H9 (cell line): ENCODE results near the gene NT5DC2. TPM values are rescaled to one million over a fixed set of nuclear protein-coding genes. Genes with fewer than 3 reads are reported as not detected.

ENCODE experiments used
- DNase-seq: peaks from one replicate; pipeline ENCODE4 v3.0.0-alpha.2; 2017
- H2AFZ ChIP-seq: one replicate; pipeline ENCODE4 v1.6.1; 2013; ENCODE audit warnings: mild to moderate bottlenecking, low read length, control low read depth, moderate library complexity
- H2AK5ac ChIP-seq: 2 replicates; pipeline ENCODE4 v1.6.1; 2013; ENCODE audit warnings: low read length, control low read depth, mixed read lengths; ENCODE audit not compliant: insufficient read length
- H2BK120ac ChIP-seq: one replicate; pipeline ENCODE4 v1.6.1; 2013; ENCODE audit warnings: low read depth, mild to moderate bottlenecking, low read length, control low read depth, inconsistent platforms; ENCODE audit not compliant: poor library complexity, severe bottlenecking
- H2BK12ac ChIP-seq: 2 replicates; pipeline ENCODE4 v1.6.1; 2013; ENCODE audit warnings: low read length, control low read depth, mixed read lengths, low read depth; ENCODE audit not compliant: insufficient read length
- H2BK15ac ChIP-seq: 2 replicates; pipeline ENCODE4 v1.6.1; 2013; ENCODE audit warnings: low read depth, low read length, control low read depth
- H2BK20ac ChIP-seq: one replicate; pipeline ENCODE4 v1.6.1; 2013; ENCODE audit warnings: low read depth, mild to moderate bottlenecking, low read length, control low read depth, inconsistent platforms; ENCODE audit not compliant: poor library complexity, severe bottlenecking
- H2BK5ac ChIP-seq: 2 replicates; pipeline ENCODE4 v1.6.1; 2013; ENCODE audit warnings: low read length, control low read depth, mixed read lengths; ENCODE audit not compliant: insufficient read length
- H3K14ac ChIP-seq: 2 replicates; pipeline ENCODE4 v1.6.1; 2013; ENCODE audit warnings: low read length, control low read depth; ENCODE audit not compliant: insufficient read depth
- H3K18ac ChIP-seq: 2 replicates; pipeline ENCODE4 v1.6.1; 2013; ENCODE audit warnings: low read depth, mild to moderate bottlenecking, mixed read lengths, low read length, control low read depth; ENCODE audit not compliant: insufficient read length
- H3K23ac ChIP-seq: 2 replicates; pipeline ENCODE4 v1.6.1; 2013; ENCODE audit warnings: low read length, control low read depth, mixed read lengths, low read depth; ENCODE audit not compliant: insufficient read length
- H3K23me2 ChIP-seq: 2 replicates; pipeline ENCODE4 v1.6.1; 2013; ENCODE audit warnings: low read depth, mild to moderate bottlenecking, mixed read lengths, low read length, control low read depth; ENCODE audit not compliant: insufficient read length, poor library complexity, severe bottlenecking
- H3K27ac ChIP-seq: 2 replicates; pipeline ENCODE4 v1.5.1; 2013; ENCODE audit warnings: low read length, control low read depth, mixed read lengths, low read depth; ENCODE audit not compliant: insufficient read length
- H3K27me3 ChIP-seq: 2 replicates; pipeline ENCODE4 v1.6.1; 2013; ENCODE audit warnings: low read length, control low read depth, inconsistent platforms; ENCODE audit not compliant: insufficient read depth
- H3K4ac ChIP-seq: 2 replicates; pipeline ENCODE4 v1.6.1; 2013; ENCODE audit warnings: low read depth, mild to moderate bottlenecking, control low read depth, inconsistent platforms, low read length, moderate library complexity
- H3K4me1 ChIP-seq: 2 replicates; pipeline ENCODE4 v1.6.1; 2013; ENCODE audit warnings: low read length, control low read depth, inconsistent platforms; ENCODE audit not compliant: insufficient read depth
- H3K4me2 ChIP-seq: 2 replicates; pipeline ENCODE4 v1.6.1; 2013; ENCODE audit warnings: low read length, control low read depth, mixed read lengths; ENCODE audit not compliant: insufficient read length, insufficient read depth
- H3K56ac ChIP-seq: 2 replicates; pipeline ENCODE4 v1.6.1; 2013; ENCODE audit warnings: low read depth, mild to moderate bottlenecking, mixed read lengths, low read length, control low read depth; ENCODE audit not compliant: insufficient read length
- H3K79me1 ChIP-seq: 2 replicates; pipeline ENCODE4 v1.6.1; 2013; ENCODE audit warnings: low read depth, mild to moderate bottlenecking, moderate library complexity, low read length, control low read depth, inconsistent platforms; ENCODE audit not compliant: insufficient read depth, poor library complexity, severe bottlenecking
- H3K79me2 ChIP-seq: 2 replicates; pipeline ENCODE4 v1.6.1; 2013; ENCODE audit warnings: low read length, control low read depth, inconsistent platforms; ENCODE audit not compliant: insufficient read depth
- H3K9ac ChIP-seq: 2 replicates; pipeline ENCODE4 v1.6.1; 2013; ENCODE audit warnings: low read length, control low read depth, mixed read lengths; ENCODE audit not compliant: insufficient read length; ENCODE audit errors: extremely low read depth
- H3K9me3 ChIP-seq: one replicate; pipeline ENCODE4 v1.6.1; 2013; ENCODE audit warnings: low read depth, low read length, inconsistent platforms; ENCODE audit not compliant: control insufficient read depth
- H3T11ph ChIP-seq: one replicate; pipeline ENCODE4 v1.6.1; 2013; ENCODE audit warnings: mild to moderate bottlenecking, low read length, control low read depth, inconsistent platforms
- H4K20me1 ChIP-seq: one replicate; pipeline ENCODE4 v1.6.1; 2013; ENCODE audit not compliant: control insufficient read depth, insufficient read length, insufficient read depth
- H4K5ac ChIP-seq: 2 replicates; pipeline ENCODE4 v1.6.1; 2013; ENCODE audit warnings: low read depth, mild to moderate bottlenecking, mixed read lengths, low read length, control low read depth; ENCODE audit not compliant: insufficient read length
- H4K8ac ChIP-seq: replicated peaks from 2 replicates; pipeline ENCODE4 v1.6.1; 2013; ENCODE audit warnings: low read length, control low read depth, mixed read lengths, low read depth; ENCODE audit not compliant: insufficient read length
- H4K91ac ChIP-seq: 2 replicates; pipeline ENCODE4 v1.6.1; 2013; ENCODE audit warnings: low read depth, mild to moderate bottlenecking, moderate library complexity, mixed read lengths, low read length, control low read depth; ENCODE audit not compliant: insufficient read length
- H3K27ac Mint-ChIP-seq, 3 experiments: 2 replicates in 2 of 3; 3 replicates in 1 of 3; pipeline ENCODE4 v1.8.0; 2020 to 2021; ENCODE audit warnings: mixed read lengths in 3 of 3, mild to moderate bottlenecking in 1 of 3, moderate library complexity in 1 of 3
- H3K27me3 Mint-ChIP-seq: 2 replicates; pipeline ENCODE4 v1.8.0; 2021; ENCODE audit warnings: low read depth, mild to moderate bottlenecking, moderate library complexity, mixed read lengths
- H3K36me3 Mint-ChIP-seq, 3 experiments: 2 replicates in 2 of 3; 3 replicates in 1 of 3; pipeline ENCODE4 v1.8.0; 2020 to 2021; ENCODE audit warnings: low read depth in 3 of 3, mixed read lengths in 3 of 3; ENCODE audit not compliant: insufficient read depth in 1 of 3
- H3K4me1 Mint-ChIP-seq, 2 experiments: 2 replicates each; pipeline ENCODE4 v1.8.0; 2020; ENCODE audit warnings: mixed read lengths in 2 of 2
- H3K4me3 Mint-ChIP-seq, 2 experiments: 2 replicates in 1 of 2; 3 replicates in 1 of 2; pipeline ENCODE4 v1.8.0; 2020 to 2021; ENCODE audit warnings: mild to moderate bottlenecking in 2 of 2, mixed read lengths in 2 of 2, moderate library complexity in 1 of 2
- H3K9me3 Mint-ChIP-seq, 2 experiments: 2 replicates in 1 of 2; 3 replicates in 1 of 2; pipeline ENCODE4 v1.8.0; 2020; ENCODE audit warnings: mild to moderate bottlenecking in 2 of 2, mixed read lengths in 2 of 2, moderate library complexity in 1 of 2
- WGBS: extraction: QIAGEN DNeasy Blood & Tissue Kit; methylation state at CpG from one replicate; pipeline ENCODE4 v1.1.7; 2013; ENCODE audit warnings: missing lambda C conversion rate, low lambda C conversion rate, mixed read lengths; ENCODE audit not compliant: insufficient read length; ENCODE audit errors: extremely low coverage; 5-methylcytosine and 5-hydroxymethylcytosine counted together
- total RNA-seq: library from RNA; stranded (reverse); gene quantifications from 2 replicates; pipeline ENCODE4 v1.2.1, GENCODE V29; 2021
- TF ChIP-seq, protein P1 (sequence below): fragments of 200-600 bp; sonication (generic); conservative IDR thresholded peaks from 3 replicates; pipeline ENCODE4 v1.8.0; 2021; ENCODE audit warnings: antibody characterized with exemption, mild to moderate bottlenecking

Gene NT5DC2
- total RNA-seq, 1 experiment from 2014 or later = 444 TPM

DNA sequence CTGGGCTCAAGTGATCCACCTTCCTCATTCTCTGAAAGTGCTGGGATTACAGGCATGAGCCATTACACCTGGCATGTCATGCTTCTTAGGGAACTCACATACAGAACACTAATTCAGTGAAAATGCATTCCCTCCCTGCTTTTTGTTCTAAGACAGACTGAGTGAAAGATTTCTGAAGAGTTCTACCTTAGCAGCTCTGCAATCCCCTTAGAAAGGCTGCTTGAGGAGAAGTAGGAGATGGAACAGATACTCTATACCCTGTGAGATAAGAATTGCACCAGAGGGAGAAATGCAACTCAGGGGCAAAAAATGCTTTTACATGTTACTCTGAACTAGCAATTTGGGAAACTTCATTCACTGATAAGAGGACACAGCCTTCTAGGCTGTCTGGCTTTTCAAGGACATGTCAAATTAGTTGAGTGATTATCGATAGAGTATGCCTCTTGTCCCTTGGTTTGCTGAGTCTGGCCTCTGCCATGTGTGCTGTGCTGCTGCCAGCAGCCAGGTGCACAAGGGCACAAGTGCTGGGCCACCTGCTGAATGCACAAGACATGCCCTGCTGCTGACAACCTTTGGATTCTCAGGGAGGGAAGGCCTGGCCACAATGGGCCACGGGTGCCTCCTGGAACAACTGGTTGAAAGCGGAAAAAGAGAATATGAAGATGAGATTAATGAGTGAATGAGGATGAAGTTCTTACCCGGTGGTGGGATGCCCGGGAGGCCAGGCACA is 20.5 kb upstream of the NT5DC2 start:
- Histone ChIP-seq H3K56ac (no peak overlapping the region), H3T11ph (no peak overlapping the region), H3K79me1 (no peaks in the 10 kb centered on the region), H3K23me2 (no peaks in the 10 kb centered on the region), H4K5ac (no peak overlapping the region), H2BK15ac (no peak overlapping the region), H2AFZ (no peak overlapping the region), H4K8ac (no peak overlapping the region), H3K9me3 (no peaks in the 10 kb centered on the region), H3K14ac (no peak overlapping the region), H3K27me3 (no peaks in the 10 kb centered on the region), H2AK5ac (no peak overlapping the region), H3K4me2 (no peak overlapping the region), H2BK12ac (no peak overlapping the region), H3K23ac (no peak overlapping the region), H3K9ac (no peak overlapping the region), H3K18ac (no peak overlapping the region), H4K91ac (no peak overlapping the region), H3K4ac (no peak overlapping the region), H4K20me1 (no peaks in the 10 kb centered on the region), H2BK20ac (no peak overlapping the region), H2BK120ac (no peak overlapping the region), H2BK5ac (no peak overlapping the region), H3K79me2 (no peaks in the 10 kb centered on the region), H3K27ac (no peak overlapping the region), H3K4me1 (peaks cover 3% of the 10 kb centered on the region; the same call in 1 of the 2 replicates)
- Mint-ChIP-seq H3K27ac (peak overlapping the region in 2 of 3 experiments; percentile 90; a peak in 4 of 7 replicates), H3K9me3 (no peaks in the 10 kb centered on the region), H3K4me1 (peaks cover 7 to 12% of the 10 kb centered on the region in 2 experiments; a peak in 2 of 4 replicates), H3K27me3 (no peaks in the 10 kb centered on the region), H3K4me3 (no peak overlapping the region), H3K36me3 (peaks cover 11 to 51% (median 30%) of the 10 kb centered on the region in 3 experiments; a peak in 6 of 7 replicates)
- no CpG with 5 or more reads among the region's 5 CpGs for WGBS
- DNase-seq = no peak
- TF ChIP-seq, protein P1, sequence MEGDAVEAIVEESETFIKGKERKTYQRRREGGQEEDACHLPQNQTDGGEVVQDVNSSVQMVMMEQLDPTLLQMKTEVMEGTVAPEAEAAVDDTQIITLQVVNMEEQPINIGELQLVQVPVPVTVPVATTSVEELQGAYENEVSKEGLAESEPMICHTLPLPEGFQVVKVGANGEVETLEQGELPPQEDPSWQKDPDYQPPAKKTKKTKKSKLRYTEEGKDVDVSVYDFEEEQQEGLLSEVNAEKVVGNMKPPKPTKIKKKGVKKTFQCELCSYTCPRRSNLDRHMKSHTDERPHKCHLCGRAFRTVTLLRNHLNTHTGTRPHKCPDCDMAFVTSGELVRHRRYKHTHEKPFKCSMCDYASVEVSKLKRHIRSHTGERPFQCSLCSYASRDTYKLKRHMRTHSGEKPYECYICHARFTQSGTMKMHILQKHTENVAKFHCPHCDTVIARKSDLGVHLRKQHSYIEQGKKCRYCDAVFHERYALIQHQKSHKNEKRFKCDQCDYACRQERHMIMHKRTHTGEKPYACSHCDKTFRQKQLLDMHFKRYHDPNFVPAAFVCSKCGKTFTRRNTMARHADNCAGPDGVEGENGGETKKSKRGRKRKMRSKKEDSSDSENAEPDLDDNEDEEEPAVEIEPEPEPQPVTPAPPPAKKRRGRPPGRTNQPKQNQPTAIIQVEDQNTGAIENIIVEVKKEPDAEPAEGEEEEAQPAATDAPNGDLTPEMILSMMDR = no peak
